A673 (cell line): ENCODE results near the gene SPSB3. TPM values are rescaled to one million over a fixed set of nuclear protein-coding genes. Genes with fewer than 3 reads are reported as not detected.

Source experiments
- BruUV-seq: library from RNA; stranded (reverse); fragments of 400-500 nt; replicated peaks from 2 replicates; lab custom pipeline; 2021; lab: Mats Ljungman, UMichigan
- CTCF ChIA-PET: fragments of 300-600 bp; sonication (Branson Sonifier 250); formaldehyde crosslinking; loops from one replicate; lab custom pipeline; 2022; ENCODE audit warnings: antibody characterized with exemption; lab: Charles Lee
- POLR2A ChIA-PET: fragments of 300-600 bp; sonication (Branson Sonifier 250); formaldehyde crosslinking; loops from one replicate; lab custom pipeline; 2022; ENCODE audit warnings: antibody characterized with exemption; ENCODE audit not compliant: low non-redundant PET; lab: Charles Lee
- DNase-seq: peaks from one replicate; pipeline ENCODE4 v3.0.0-alpha.2; 2015; ENCODE audit warnings: low spot score
- H3K27ac ChIP-seq: fragments of 200-600 bp; sonication (generic); 2 replicates; pipeline ENCODE4 v1.5.1; 2016; ENCODE audit warnings: mixed run types, low read depth, mild to moderate bottlenecking, mixed read lengths, antibody characterized with exemption, low read length; ENCODE audit not compliant: poor library complexity, severe bottlenecking
- H3K27me3 ChIP-seq: fragments of 200-600 bp; sonication (generic); replicated peaks from 2 replicates; pipeline ENCODE4 v1.6.1; 2017; ENCODE audit warnings: mixed run types, low read depth, mild to moderate bottlenecking, mixed read lengths, antibody characterized with exemption, low read length; ENCODE audit not compliant: insufficient read depth, poor library complexity
- H3K36me3 ChIP-seq: fragments of 200-600 bp; sonication (generic); 2 replicates; pipeline ENCODE4 v1.6.1; 2016; ENCODE audit warnings: mixed run types, mild to moderate bottlenecking, mixed read lengths, antibody characterized with exemption, low read length; ENCODE audit not compliant: insufficient read depth, poor library complexity, severe bottlenecking
- H3K4me1 ChIP-seq: fragments of 200-600 bp; sonication (generic); 2 replicates; pipeline ENCODE4 v1.6.1; 2017; ENCODE audit warnings: mixed run types, mild to moderate bottlenecking, mixed read lengths, antibody characterized with exemption, low read length; ENCODE audit not compliant: insufficient read depth, poor library complexity, severe bottlenecking
- H3K4me3 ChIP-seq: fragments of 200-600 bp; sonication (generic); 2 replicates; pipeline ENCODE4 v1.5.1; 2016; ENCODE audit warnings: low read depth, mixed run types, mild to moderate bottlenecking, mixed read lengths, low read length; ENCODE audit not compliant: poor library complexity, severe bottlenecking
- H3K9me3 ChIP-seq: fragments of 200-600 bp; sonication (generic); 2 replicates; pipeline ENCODE4 v1.6.1; 2016; ENCODE audit warnings: mixed run types, low read depth, mild to moderate bottlenecking, mixed read lengths, antibody characterized with exemption, low read length; ENCODE audit not compliant: poor library complexity, severe bottlenecking
- EZH2 ChIP-seq: fragments of 200-600 bp; sonication (generic); IDR thresholded peaks from 2 replicates; pipeline ENCODE4 v1.6.1; 2017; ENCODE audit warnings: borderline replicate concordance, low read depth, mild to moderate bottlenecking, mixed read lengths, antibody characterized with exemption, low read length; ENCODE audit not compliant: poor library complexity, severe bottlenecking
- intact Hi-C: fragments of 100-400 bp; cut with micrococcal nuclease; formaldehyde crosslinking; loops from one replicate; pipeline ENCODE4 v1.10.0; 2022; ENCODE audit not compliant: unreplicated experiment
- total RNA-seq: library from RNA; stranded (reverse); gene quantifications from 2 replicates; pipeline ENCODE4 v1.2.3, GENCODE V29; 2021
- TF ChIP-seq, protein P1 (sequence below): fragments of 300-800, 200-600 bp; sonication (generic); conservative IDR thresholded peaks from 2 replicates; pipeline ENCODE4 v1.5.1; 2017; ENCODE audit warnings: low read depth, mild to moderate bottlenecking, antibody characterized with exemption, low read length, moderate library complexity, mixed read lengths

Gene SPSB3
- total RNA-seq, 1 experiment from 2014 or later, result 15.0 TPM

GRCh38 chr16:1768061-1768766 lies 14.2 kb downstream of the SPSB3 start:
- Histone ChIP-seq H3K4me1 (peaks cover 4% of the 10 kb centered on the region), H3K27ac (no peak overlapping the region), H3K9me3 (no peaks in the 10 kb centered on the region), H3K4me3 (no peak overlapping the region), H3K27me3 (no peaks in the 10 kb centered on the region), H3K36me3 (peaks cover 20% of the 10 kb centered on the region)
- no peak for DNase-seq
- BruUV-seq, result no TSS peak
- no peak for TF ChIP-seq EZH2
- TF ChIP-seq, protein P1, sequence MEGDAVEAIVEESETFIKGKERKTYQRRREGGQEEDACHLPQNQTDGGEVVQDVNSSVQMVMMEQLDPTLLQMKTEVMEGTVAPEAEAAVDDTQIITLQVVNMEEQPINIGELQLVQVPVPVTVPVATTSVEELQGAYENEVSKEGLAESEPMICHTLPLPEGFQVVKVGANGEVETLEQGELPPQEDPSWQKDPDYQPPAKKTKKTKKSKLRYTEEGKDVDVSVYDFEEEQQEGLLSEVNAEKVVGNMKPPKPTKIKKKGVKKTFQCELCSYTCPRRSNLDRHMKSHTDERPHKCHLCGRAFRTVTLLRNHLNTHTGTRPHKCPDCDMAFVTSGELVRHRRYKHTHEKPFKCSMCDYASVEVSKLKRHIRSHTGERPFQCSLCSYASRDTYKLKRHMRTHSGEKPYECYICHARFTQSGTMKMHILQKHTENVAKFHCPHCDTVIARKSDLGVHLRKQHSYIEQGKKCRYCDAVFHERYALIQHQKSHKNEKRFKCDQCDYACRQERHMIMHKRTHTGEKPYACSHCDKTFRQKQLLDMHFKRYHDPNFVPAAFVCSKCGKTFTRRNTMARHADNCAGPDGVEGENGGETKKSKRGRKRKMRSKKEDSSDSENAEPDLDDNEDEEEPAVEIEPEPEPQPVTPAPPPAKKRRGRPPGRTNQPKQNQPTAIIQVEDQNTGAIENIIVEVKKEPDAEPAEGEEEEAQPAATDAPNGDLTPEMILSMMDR, result no peak
- CTCF ChIA-PET, result no interaction called here
- intact Hi-C loops, result no loop called here
- POLR2A ChIA-PET, result no interaction called here

GRCh38 chr16:1767116-1767994 lies 15.0 kb downstream of the SPSB3 start:
- H3K36me3 ChIP-seq, result peaks cover 20% of the 10 kb centered on the region
- ChIA-PET POLR2A (no interaction called here), CTCF (no interaction called here)
- H3K27ac ChIP-seq, result no peak overlapping the region
- no peak for DNase-seq
- no TSS peak for BruUV-seq
- no peaks in the 10 kb centered on the region for H3K9me3 ChIP-seq
- no peaks in the 10 kb centered on the region for H3K27me3 ChIP-seq
- no peak overlapping the region for H3K4me3 ChIP-seq
- H3K4me1 ChIP-seq, result peaks cover 4% of the 10 kb centered on the region
- intact Hi-C loops, result no loop called here
- TF ChIP-seq, protein P1, result no peak
- no peak for TF ChIP-seq EZH2

DNA sequence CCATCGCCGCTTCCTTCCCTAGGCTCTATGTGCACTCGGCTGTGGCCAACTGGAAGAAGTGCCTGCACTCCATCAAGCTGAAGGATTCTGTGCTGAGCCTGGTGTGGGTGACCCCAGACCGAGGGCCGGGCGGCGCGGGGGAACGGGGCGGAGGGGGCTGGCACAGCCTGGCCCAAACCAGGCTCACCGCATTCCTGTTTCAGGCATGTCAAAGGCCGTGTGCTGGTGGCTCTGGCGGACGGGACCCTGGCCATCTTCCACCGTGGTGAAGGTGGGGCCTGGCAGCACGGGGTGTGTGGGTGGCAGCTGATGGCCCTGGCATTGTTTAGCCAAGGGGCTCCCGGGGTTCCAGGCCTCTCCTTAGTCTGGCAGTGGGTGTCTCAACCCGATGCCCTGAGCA lies 15.7 kb downstream of the SPSB3 start:
- ChIA-PET CTCF (no interaction called here), POLR2A (no interaction called here)
- Histone ChIP-seq H3K36me3 (peaks cover 20% of the 10 kb centered on the region), H3K27ac (no peak overlapping the region), H3K9me3 (no peaks in the 10 kb centered on the region), H3K4me3 (no peak overlapping the region), H3K4me1 (peaks cover 4% of the 10 kb centered on the region), H3K27me3 (no peaks in the 10 kb centered on the region)
- no TSS peak for BruUV-seq
- no peak for DNase-seq
- TF ChIP-seq EZH2, result no peak
- TF ChIP-seq, protein P1, result no peak
- intact Hi-C loops, result no loop called here
